OCI-LY1 (cell line): ENCODE data around the gene DHRS3.

Source experiments
- H2AFZ ChIP-seq: fragments of 200-600 bp; sonication (generic), shearing (Covaris generic); 2 replicates; pipeline ENCODE4 v1.6.0; 2014; ENCODE audit warnings: antibody characterized with exemption, mild to moderate bottlenecking, low read length
- H3F3A ChIP-seq: fragments of 200-600 bp; sonication (generic), shearing (Covaris generic); 2 replicates; pipeline ENCODE4 v1.6.0; 2014; ENCODE audit warnings: mild to moderate bottlenecking, antibody characterized with exemption, low read length, moderate library complexity; ENCODE audit not compliant: insufficient read depth
- H3K27ac ChIP-seq: fragments of 200-600 bp; sonication (generic); 2 replicates; pipeline ENCODE4 v1.5.1; 2014; ENCODE audit warnings: low read length, mixed run types, mild to moderate bottlenecking, low read depth; ENCODE audit not compliant: poor library complexity, severe bottlenecking
- H3K27me3 ChIP-seq: fragments of 200-600 bp; sonication (generic); 2 replicates; pipeline ENCODE4 v1.6.0; 2014; ENCODE audit warnings: antibody characterized with exemption, mild to moderate bottlenecking, low read length, moderate library complexity; ENCODE audit not compliant: insufficient read depth
- H3K36me3 ChIP-seq: fragments of 200-600 bp; sonication (generic); 2 replicates; pipeline ENCODE4 v1.6.1; 2014; ENCODE audit warnings: mild to moderate bottlenecking, antibody characterized with exemption, low read length, moderate library complexity, mixed read lengths; ENCODE audit not compliant: insufficient read depth
- H3K4me1 ChIP-seq: fragments of 200-600 bp; sonication (generic); 2 replicates; pipeline ENCODE4 v1.5.1; 2014; ENCODE audit warnings: mild to moderate bottlenecking, low read length, moderate library complexity; ENCODE audit not compliant: insufficient read depth, severe bottlenecking
- H3K4me2 ChIP-seq: fragments of 200-600 bp; sonication (generic), shearing (Covaris generic); 2 replicates; pipeline ENCODE4 v1.6.1; 2014; ENCODE audit warnings: low read length
- H3K4me3 ChIP-seq: fragments of 200-600 bp; sonication (generic); 2 replicates; pipeline ENCODE4 v1.5.1; 2014; ENCODE audit warnings: low read length, low read depth, mild to moderate bottlenecking, mixed read lengths; ENCODE audit not compliant: poor library complexity, severe bottlenecking
- H3K79me2 ChIP-seq: fragments of 200-600 bp; shearing (Covaris generic); 2 replicates; pipeline ENCODE4 v1.6.1; 2016; ENCODE audit warnings: mixed run types, low read length, mixed read lengths; ENCODE audit not compliant: insufficient read depth
- H3K9ac ChIP-seq: fragments of 200-600 bp; sonication (generic), shearing (Covaris generic); 2 replicates; pipeline ENCODE4 v1.6.1; 2014; ENCODE audit warnings: mild to moderate bottlenecking, low read length, mixed read lengths
- H3K9me2 ChIP-seq: fragments of 200-600 bp; sonication (generic), shearing (Covaris generic); 2 replicates; pipeline ENCODE4 v1.6.1; 2014; ENCODE audit warnings: low read depth, mild to moderate bottlenecking, low read length, mixed read lengths
- H3K9me3 ChIP-seq: fragments of 200-600 bp; shearing (Covaris generic); 2 replicates; pipeline ENCODE4 v1.6.1; 2014; ENCODE audit warnings: low read length, mixed read lengths
- H4K20me1 ChIP-seq: fragments of 200-600 bp; sonication (generic), shearing (Covaris generic); 2 replicates; pipeline ENCODE4 v1.6.0; 2016; ENCODE audit warnings: mild to moderate bottlenecking, low read length; ENCODE audit not compliant: insufficient read depth
- CTCF ChIP-seq: fragments of 200-600 bp; sonication (generic), shearing (Covaris generic); IDR thresholded peaks from 2 replicates; pipeline ENCODE4 v1.5.1; 2017; ENCODE audit warnings: mild to moderate bottlenecking, antibody characterized with exemption, low read length, moderate library complexity, mixed read lengths
- EZH2 ChIP-seq: fragments of 200-600 bp; sonication (generic), shearing (Covaris generic); IDR thresholded peaks from 2 replicates; pipeline ENCODE4 v1.8.0; 2017; ENCODE audit warnings: borderline replicate concordance, mixed run types, mild to moderate bottlenecking, antibody characterized with exemption, low read length, moderate library complexity, mixed read lengths

The DHRS3 gene

GRCh38 chr1:12542616-12543592, 75.1 kb downstream of the DHRS3 start:
- no peak overlapping the region for H3K4me2 ChIP-seq
- H3K9me2 ChIP-seq = no peaks in the 10 kb centered on the region
- H3F3A ChIP-seq = no peaks in the 10 kb centered on the region

GRCh38 chr1:12542138-12542465, 75.9 kb downstream of the DHRS3 start:
- H3F3A ChIP-seq = no peaks in the 10 kb centered on the region
- H3K9ac ChIP-seq = no peak overlapping the region
- no peaks in the 10 kb centered on the region for H3K9me3 ChIP-seq
- H2AFZ ChIP-seq = no peak overlapping the region
- H3K79me2 ChIP-seq = no peaks in the 10 kb centered on the region
- H3K4me2 ChIP-seq = no peak overlapping the region
- H3K27ac ChIP-seq = no peak overlapping the region
- no peaks in the 10 kb centered on the region for H4K20me1 ChIP-seq
- H3K9me2 ChIP-seq = no peaks in the 10 kb centered on the region
- no peaks in the 10 kb centered on the region for H3K4me1 ChIP-seq
- H3K27me3 ChIP-seq = no peaks in the 10 kb centered on the region; the same call in 1 of the 2 replicates
- no peak for TF ChIP-seq EZH2
- TF ChIP-seq CTCF = no peak
- no peak overlapping the region for H3K4me3 ChIP-seq
- H3K36me3 ChIP-seq = no peaks in the 10 kb centered on the region

More at GRCh38 chr1:12542616-12543592, 75.1 kb downstream of the DHRS3 start:
- H3K79me2 ChIP-seq = no peaks in the 10 kb centered on the region
- no peaks in the 10 kb centered on the region for H3K4me1 ChIP-seq
- H3K27ac ChIP-seq = no peak overlapping the region
- H3K27me3 ChIP-seq = no peaks in the 10 kb centered on the region; the same call in 1 of the 2 replicates
- H2AFZ ChIP-seq = no peak overlapping the region
- H4K20me1 ChIP-seq = no peaks in the 10 kb centered on the region
- H3K4me3 ChIP-seq = no peak overlapping the region
- H3K9me3 ChIP-seq = no peaks in the 10 kb centered on the region
- no peak overlapping the region for H3K9ac ChIP-seq
- no peak for TF ChIP-seq CTCF
- TF ChIP-seq EZH2 = no peak
- H3K36me3 ChIP-seq = no peaks in the 10 kb centered on the region

- no peak overlapping the region for H3K9ac ChIP-seq
These were observed 76.5 kb downstream of the DHRS3 start for GRCh38 chr1:12541274-12542137.

More at GRCh38 chr1:12541274-12542137, 76.5 kb downstream of the DHRS3 start:
- no peaks in the 10 kb centered on the region for H3F3A ChIP-seq
- no peaks in the 10 kb centered on the region for H3K79me2 ChIP-seq
- no peak for TF ChIP-seq EZH2
- no peak for TF ChIP-seq CTCF
- H4K20me1 ChIP-seq = no peaks in the 10 kb centered on the region
- no peak overlapping the region for H3K4me3 ChIP-seq
- no peaks in the 10 kb centered on the region for H3K9me2 ChIP-seq
- no peaks in the 10 kb centered on the region for H3K9me3 ChIP-seq
- H3K36me3 ChIP-seq = no peaks in the 10 kb centered on the region
- no peaks in the 10 kb centered on the region; the same call in 1 of the 2 replicates for H3K27me3 ChIP-seq
- H2AFZ ChIP-seq = no peak overlapping the region
- H3K27ac ChIP-seq = no peak overlapping the region
- no peak overlapping the region for H3K4me2 ChIP-seq
- no peaks in the 10 kb centered on the region for H3K4me1 ChIP-seq
